ENCODE measurements around the gene PLCXD3.

Gene PLCXD3

DNA sequence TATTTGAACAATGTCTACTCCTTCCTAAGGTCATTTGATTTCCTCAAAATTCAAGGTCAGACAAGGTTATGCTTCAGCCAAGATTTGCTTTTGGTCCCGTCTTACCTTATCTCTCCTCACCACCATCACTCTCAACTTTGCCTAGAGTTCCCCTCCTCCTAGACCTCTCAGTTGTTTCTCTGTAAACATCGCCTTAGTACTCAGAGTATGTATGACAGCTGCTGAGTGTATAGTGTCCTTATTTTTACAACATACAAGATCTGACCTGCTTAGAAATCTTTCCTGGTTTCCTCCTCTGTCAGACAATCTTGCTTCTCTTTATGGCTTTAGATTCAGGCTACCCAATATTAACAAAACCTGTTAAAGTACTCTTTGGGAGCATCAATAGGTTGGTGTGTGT lies 247.1 kb downstream of the PLCXD3 start:
- Histone ChIP-seq H3K4me3 (ENCODE audit: low read depth, low read length) (no peak overlapping the region), H3K9me3 (ENCODE audit: control insufficient read depth, insufficient read depth, low read depth, low read length) (no peaks in the 10 kb centered on the region), H3K4me1 (ENCODE audit: control insufficient read depth, insufficient read depth, low read length) (no peaks in the 10 kb centered on the region), H3K27ac (ENCODE audit: extremely low read depth, low read depth, low read length) (no peak overlapping the region), H3K36me3 (ENCODE audit: control insufficient read depth in 2 of 2, insufficient read depth in 1 of 2, low read length in 2 of 2) (no peaks in the 10 kb centered on the region)
- TF ChIP-seq ZNF621 (tag by site-specific recombination; IDR thresholded peaks at IDR 0.05) = no peak
- TF ChIP-seq ZNF596 (tag by site-specific recombination; IDR thresholded peaks at IDR 0.05) = no peak
- no peak for TF ChIP-seq MEIS1 (CRISPR knock-in tag; IDR thresholded peaks at IDR 0.05; ENCODE audit: borderline replicate concordance)
- TF ChIP-seq, protein P1, sequence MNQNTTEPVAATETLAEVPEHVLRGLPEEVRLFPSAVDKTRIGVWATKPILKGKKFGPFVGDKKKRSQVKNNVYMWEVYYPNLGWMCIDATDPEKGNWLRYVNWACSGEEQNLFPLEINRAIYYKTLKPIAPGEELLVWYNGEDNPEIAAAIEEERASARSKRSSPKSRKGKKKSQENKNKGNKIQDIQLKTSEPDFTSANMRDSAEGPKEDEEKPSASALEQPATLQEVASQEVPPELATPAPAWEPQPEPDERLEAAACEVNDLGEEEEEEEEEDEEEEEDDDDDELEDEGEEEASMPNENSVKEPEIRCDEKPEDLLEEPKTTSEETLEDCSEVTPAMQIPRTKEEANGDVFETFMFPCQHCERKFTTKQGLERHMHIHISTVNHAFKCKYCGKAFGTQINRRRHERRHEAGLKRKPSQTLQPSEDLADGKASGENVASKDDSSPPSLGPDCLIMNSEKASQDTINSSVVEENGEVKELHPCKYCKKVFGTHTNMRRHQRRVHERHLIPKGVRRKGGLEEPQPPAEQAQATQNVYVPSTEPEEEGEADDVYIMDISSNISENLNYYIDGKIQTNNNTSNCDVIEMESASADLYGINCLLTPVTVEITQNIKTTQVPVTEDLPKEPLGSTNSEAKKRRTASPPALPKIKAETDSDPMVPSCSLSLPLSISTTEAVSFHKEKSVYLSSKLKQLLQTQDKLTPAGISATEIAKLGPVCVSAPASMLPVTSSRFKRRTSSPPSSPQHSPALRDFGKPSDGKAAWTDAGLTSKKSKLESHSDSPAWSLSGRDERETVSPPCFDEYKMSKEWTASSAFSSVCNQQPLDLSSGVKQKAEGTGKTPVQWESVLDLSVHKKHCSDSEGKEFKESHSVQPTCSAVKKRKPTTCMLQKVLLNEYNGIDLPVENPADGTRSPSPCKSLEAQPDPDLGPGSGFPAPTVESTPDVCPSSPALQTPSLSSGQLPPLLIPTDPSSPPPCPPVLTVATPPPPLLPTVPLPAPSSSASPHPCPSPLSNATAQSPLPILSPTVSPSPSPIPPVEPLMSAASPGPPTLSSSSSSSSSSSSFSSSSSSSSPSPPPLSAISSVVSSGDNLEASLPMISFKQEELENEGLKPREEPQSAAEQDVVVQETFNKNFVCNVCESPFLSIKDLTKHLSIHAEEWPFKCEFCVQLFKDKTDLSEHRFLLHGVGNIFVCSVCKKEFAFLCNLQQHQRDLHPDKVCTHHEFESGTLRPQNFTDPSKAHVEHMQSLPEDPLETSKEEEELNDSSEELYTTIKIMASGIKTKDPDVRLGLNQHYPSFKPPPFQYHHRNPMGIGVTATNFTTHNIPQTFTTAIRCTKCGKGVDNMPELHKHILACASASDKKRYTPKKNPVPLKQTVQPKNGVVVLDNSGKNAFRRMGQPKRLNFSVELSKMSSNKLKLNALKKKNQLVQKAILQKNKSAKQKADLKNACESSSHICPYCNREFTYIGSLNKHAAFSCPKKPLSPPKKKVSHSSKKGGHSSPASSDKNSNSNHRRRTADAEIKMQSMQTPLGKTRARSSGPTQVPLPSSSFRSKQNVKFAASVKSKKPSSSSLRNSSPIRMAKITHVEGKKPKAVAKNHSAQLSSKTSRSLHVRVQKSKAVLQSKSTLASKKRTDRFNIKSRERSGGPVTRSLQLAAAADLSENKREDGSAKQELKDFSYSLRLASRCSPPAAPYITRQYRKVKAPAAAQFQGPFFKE (tag by site-specific recombination; IDR thresholded peaks at IDR 0.05; ENCODE audit: borderline replicate concordance) = no peak
- no peak for TF ChIP-seq ZNF48 (tag by site-specific recombination; IDR thresholded peaks at IDR 0.05)
- TF ChIP-seq, protein P2, sequence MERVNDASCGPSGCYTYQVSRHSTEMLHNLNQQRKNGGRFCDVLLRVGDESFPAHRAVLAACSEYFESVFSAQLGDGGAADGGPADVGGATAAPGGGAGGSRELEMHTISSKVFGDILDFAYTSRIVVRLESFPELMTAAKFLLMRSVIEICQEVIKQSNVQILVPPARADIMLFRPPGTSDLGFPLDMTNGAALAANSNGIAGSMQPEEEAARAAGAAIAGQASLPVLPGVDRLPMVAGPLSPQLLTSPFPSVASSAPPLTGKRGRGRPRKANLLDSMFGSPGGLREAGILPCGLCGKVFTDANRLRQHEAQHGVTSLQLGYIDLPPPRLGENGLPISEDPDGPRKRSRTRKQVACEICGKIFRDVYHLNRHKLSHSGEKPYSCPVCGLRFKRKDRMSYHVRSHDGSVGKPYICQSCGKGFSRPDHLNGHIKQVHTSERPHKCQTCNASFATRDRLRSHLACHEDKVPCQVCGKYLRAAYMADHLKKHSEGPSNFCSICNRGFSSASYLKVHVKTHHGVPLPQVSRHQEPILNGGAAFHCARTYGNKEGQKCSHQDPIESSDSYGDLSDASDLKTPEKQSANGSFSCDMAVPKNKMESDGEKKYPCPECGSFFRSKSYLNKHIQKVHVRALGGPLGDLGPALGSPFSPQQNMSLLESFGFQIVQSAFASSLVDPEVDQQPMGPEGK (tag by site-specific recombination; IDR thresholded peaks at IDR 0.05) = no peak
- no peak for TF ChIP-seq ZNF202 (tag by site-specific recombination; IDR thresholded peaks at IDR 0.05; ENCODE audit: borderline replicate concordance)
- POLR2A ChIA-PET = no interaction called here
- CTCF ChIA-PET = no interaction called here

All from HEK293 (cell line).